Stimulated activated CD4-positive, alpha-beta T cell treated with anti-CD3 and anti-CD28 coated beads, Interleukin-2, amount 100 ng/mL, for 24 hours (primary cell): ENCODE results near the gene DUOXA2.
A peak's percentile ranks its signal among the peaks of the same experiment; 100 is the strongest.
"Not testable (repeated sequence)": the region's sequence is repeated elsewhere in the genome, so short reads cannot be mapped to it uniquely, and the experiment has no call there.

Experiments
- DNase-seq, 2 donors: peaks; one replicate each; pipeline ENCODE4 v3.0.0-alpha.2; 2020

The DUOXA2 gene

GRCh38 chr15:45097466-45097865 lies 16.7 kb upstream of the DUOXA2 start:
- DNase-seq, result no peak

GRCh38 chr15:45099549-45100165 lies 14.5 kb upstream of the DUOXA2 start:
- no peak for DNase-seq

DNA sequence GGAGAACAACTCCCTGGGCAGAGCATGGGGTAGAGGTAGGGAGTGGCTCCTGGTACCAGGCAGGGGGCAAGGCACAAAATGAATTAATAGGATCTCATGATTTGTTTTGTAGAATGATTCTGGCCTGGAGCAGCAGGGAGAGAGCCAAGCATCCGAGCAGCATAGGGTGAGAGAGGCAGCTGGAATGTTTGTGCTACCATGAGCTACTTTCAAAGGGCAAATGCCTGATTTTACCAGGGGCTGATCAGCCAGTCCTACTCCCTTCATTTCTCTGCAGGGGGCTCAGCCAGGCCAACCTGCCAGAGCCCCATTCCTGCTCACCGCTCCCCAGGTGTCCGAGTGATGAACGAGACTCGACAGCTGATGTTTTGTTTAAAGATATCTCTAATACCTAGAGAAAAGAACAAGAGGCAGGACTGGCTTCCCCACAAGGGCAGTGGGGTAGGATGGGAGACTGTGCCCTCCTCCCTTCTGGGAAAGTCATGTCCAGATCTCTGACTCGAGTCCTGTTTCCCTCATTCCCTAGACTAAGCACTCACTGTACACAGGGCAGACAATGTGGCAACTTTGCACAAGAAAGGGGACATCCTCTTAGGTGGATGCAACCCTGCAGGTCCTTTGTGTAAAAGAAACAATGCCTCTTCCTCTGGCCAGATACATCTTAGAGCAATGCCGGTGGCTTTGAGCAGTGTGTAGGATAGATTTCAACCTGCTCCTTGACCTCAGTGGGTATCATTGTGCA lies 13.1 kb upstream of the DUOXA2 start:
- no peak for DNase-seq

- DNase-seq, result no peak
Measured at GRCh38 chr15:45101749-45102148, 12.4 kb upstream of the DUOXA2 start.

DNA sequence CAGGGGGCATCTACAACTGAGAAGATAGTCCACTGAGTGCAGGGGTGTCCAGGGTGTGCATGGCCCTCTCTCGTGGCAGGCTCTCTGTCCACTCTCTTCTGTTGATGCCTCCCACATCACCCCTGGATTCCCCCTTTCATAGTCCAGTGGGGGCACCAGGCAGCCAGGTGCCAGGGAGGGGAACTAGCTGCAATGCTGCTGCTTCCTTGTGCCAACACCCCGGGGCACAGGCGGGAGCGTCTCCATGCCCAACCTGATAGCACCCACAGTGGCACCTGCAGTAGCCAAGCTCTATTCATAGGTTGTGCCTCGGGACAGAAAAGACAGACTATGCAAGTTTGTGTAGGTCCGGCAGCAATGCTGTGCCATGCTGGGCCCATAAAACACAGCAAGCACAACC lies 11.9 kb upstream of the DUOXA2 start:
- no peak for DNase-seq

GRCh38 chr15:45104170-45104569 lies 10.0 kb upstream of the DUOXA2 start:
- DNase-seq, result not testable (repeated sequence)

- DNase-seq, result no peak
Measured at GRCh38 chr15:45105586-45105985, 8.5 kb upstream of the DUOXA2 start.

DNA sequence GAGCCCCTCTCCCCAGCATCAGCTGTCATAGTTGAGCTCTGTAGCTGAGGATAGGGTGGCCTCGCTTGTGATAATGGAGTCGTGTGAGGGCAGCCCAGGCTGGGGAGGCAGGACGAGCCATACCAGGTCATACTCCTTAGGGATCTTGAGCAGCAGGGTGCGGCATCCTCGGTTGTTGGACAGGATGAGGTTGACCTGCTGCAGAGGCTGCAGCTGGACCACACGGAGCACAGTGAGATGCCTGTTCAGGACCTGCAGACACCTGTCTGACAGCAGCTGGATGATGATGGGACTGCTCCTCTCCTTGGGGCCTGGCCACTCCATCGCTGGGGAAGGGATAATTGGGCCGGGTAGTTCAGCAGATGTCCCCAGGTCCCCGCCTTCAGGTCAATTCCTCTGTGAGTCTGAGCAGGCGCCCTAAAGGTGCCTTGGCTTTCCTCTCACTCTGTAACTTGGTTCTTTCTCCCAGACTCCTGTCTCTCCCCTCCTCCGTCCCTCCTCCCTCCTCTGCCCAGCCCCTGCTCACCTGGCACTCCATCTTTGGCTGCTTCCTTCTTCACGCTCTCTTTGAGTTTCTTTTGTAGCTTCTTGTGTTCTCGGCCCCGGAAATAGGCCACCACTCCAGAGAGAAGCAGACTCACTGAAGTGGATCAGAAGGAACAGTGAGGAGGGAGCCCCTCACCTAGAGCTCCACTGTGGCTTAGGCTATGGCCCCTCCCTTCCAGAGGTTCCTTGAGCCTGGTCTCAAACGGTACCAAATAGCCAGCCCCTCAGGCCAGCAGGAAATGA lies 7.9 kb upstream of the DUOXA2 start:
- no peak for DNase-seq

DNA sequence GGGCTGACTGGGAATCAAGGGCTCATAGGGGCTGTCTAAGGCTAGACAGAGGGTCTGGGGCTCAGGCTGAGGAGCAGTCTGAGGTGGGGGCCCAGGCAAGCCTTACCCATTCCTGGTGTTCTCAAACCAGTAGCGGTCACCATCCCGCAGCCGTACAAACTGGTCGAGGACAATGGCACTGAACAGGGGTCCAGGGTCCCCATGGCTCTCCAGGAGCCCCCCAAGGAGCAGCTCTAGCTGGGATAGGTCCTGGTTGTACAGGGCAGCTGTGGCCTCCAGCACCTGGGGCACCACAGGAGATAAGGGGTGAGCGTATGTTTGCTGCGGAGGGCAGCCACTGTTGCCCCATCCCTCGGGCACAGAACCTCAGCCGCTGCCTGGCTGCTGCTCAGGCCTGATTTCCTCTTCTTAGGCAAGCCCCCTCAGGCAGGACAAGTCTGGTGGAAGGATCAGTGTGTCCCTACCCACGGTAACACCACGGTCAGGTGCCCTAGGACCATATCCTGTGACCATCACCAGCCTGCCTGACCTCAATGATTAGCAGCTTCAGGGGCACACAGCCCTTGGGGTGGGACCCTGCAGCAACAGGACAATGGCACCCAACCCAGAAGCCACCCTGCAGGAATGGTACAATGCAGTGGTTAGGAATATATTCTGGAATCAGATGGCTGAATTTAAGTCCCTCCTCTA lies 6.0 kb upstream of the DUOXA2 start:
- DNase-seq, result no peak

GRCh38 chr15:45110256-45110820 lies 3.8 kb upstream of the DUOXA2 start:
- no peak for DNase-seq

DNA sequence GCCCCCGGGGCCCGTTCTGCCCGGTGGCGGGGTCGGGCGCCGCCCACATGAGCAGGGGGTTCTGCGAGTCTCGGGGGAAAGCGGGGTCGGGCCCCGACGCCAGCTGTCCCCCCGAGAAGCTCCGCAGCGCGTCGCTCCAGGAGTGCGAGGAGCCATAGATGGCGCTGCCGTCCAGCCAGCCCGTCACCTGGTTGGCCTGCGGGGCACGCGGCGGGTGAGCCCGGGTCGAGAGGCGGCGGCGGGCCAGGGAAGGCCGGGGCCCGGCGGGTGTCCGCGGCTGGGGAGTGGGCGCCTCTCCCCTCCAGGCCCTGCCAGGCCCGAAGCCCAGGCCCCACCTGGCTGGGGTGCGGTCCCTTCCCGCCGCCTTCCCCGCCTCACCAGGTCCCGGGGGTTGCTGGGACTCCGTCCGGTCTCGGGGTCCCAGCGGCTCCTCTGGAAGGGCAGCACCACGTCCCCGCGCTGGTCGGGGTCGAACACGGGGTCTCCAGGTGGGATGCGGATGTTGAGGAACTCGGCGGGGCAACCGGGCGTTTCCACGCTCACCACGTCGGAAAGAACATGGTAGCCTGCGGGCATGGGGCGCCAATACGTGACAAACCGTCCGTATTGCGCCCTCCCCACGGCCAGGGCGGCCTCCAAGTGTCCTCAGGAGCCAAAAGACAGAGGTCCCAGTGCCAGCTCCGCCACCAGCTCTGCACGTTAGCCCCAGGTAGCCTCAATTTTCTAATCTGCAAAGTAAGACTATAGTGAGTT lies 2.6 kb upstream of the DUOXA2 start:
- no peak for DNase-seq

- DNase-seq, result no peak
Measured at GRCh38 chr15:45112143-45112590, 2.0 kb upstream of the DUOXA2 start.

DNA sequence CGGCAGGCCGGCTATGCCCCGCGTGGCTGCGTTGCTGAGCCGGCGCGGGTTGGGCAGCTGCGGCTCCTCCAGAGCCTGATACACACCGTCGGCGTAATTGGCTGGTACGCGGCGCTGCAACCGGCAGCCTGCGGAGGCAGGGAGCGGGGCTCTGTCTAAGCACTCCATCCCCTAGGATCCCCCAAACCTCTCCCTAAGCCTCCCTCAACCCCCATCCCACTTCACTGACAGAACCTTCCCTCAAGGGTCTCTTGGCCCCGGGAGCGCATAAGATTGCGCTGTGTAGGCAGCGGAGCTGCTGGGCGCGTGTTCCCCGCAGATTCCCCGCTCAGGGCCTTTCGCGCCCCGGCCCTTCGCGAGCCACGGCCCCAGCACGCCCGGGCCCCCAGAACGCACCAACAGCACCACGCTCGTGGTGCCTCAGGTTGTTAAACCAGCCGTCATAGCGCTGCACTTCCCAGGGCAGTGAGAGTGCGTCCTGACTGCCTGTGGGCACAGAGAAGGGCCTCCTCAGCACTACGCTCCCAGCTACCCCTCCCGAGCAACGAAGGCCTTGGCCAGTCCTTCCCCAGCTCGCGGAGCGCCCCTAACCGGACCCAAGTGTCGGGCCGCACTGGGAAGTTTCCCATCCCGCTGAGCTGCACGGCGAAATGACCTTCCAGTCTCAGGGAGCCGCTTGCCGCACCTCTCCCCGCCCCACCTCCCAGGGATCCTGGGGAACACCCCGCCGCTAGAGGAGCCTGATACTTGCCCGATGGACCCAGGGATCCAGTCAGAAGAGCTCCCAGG lies 1.3 kb upstream of the DUOXA2 start:
- peak in 1 of 2 donors; percentile 33 for DNase-seq

- DNase-seq, result no peak
Measured at GRCh38 chr15:45113380-45113990, 641 bp upstream of the DUOXA2 start.

- no peak for DNase-seq
Measured at GRCh38 chr15:45114751-45115085, 592 bp downstream of the DUOXA2 start.

DNA sequence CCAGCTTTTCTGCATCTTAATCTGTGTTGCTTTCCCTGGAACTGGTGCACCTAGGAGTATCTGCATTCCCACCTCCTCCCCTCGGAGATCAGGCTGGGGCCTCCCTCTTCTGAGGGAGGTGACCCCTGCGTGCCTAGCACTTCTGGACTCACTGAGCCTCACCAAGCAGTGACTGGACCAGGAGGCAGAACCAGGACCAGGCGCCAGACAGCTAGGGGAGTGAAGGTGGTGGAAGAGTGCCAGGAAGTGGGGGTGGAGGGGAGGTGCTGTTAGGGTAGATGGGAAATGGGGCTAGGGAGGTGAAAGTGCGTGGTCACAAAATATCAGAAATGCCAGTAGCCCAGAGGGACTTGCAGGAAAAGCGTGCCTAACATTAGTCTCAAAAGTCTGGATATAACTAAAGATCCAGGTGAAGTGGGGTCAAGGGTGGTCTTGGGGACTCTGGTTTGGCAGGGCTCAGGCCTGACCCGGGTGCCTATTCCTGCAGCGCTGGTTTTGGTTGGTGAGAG lies 1.2 kb downstream of the DUOXA2 start:
- DNase-seq, result no peak

- no peak for DNase-seq
Measured at GRCh38 chr15:45116006-45116481, 1.9 kb downstream of the DUOXA2 start.

DNA sequence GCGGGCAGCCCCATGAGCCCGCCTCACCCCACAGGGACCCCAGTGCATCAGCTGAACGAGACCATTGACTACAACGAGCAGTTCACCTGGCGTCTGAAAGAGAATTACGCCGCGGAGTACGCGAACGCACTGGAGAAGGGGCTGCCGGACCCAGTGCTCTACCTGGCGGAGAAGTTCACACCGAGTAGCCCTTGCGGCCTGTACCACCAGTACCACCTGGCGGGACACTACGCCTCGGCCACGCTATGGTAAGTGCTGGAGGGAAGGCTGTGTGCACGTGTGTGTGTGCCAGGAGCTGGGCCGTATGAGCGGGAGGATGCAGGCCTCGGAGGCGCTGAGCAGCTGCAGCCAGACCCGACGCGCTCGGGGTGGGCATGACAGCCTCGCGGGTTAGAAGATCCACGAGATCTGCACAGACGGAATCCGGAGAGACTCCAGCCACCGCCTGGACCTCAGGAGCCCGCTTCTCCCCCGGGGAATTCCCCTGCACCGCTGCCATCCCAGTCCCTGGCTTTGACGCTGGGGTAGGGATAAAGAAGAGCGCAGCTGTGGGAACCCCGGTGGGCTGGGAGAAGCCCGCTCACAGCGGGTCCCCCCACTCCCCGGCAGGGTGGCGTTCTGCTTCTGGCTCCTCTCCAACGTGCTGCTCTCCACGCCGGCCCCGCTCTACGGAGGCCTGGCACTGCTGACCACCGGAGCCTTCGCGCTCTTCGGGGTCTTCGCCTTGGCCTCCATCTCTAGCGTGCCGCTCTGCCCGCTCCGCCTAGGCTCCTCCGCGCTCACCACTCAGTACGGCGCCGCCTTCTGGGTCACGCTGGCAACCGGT lies 2.6 kb downstream of the DUOXA2 start:
- DNase-seq, result peak in 1 of 2 donors; percentile 22

GRCh38 chr15:45117308-45118130 lies 3.4 kb downstream of the DUOXA2 start:
- no peak for DNase-seq
